NCI-H1105 treated with DMSO at 0.1 percent for 48 hours (cell line): ENCODE results near the gene SPIRE1.
A peak's percentile ranks its signal among the peaks of the same experiment; 100 is the strongest.

Experiments
- DNase-seq: peaks from one replicate; lab custom pipeline; 2025; lab: John Stamatoyannopoulos, UW

Gene SPIRE1

GRCh38 chr18:12657684-12658425 is at the start of gene SPIRE1:
TSS of gene SPIRE1 (minus strand) at chr18:12658107. CDS start at chr18:12657866, 241 bp downstream.
- peak; percentile 76 for DNase-seq

DNA sequence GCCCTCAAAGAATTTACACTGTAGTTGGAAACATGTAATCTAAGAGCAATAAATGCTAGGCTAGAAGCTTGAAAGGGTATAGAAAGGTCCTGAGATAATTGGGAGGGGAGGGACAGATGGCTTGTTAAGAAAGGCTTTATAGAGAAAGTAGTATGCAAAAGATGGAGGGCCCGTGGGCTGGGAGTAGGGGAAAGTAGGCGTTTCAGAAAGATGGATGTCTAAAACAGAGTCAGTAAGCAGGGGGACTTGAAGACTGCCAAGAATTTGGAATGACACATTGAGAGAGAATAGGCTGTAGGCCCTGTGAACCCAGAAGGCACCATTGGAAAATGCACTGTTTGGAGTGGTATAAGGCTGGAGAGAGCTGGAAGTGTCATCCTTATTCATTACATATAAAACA is 45.8 kb upstream of the SPIRE1 start:
- peak; percentile 35 for DNase-seq

DNA sequence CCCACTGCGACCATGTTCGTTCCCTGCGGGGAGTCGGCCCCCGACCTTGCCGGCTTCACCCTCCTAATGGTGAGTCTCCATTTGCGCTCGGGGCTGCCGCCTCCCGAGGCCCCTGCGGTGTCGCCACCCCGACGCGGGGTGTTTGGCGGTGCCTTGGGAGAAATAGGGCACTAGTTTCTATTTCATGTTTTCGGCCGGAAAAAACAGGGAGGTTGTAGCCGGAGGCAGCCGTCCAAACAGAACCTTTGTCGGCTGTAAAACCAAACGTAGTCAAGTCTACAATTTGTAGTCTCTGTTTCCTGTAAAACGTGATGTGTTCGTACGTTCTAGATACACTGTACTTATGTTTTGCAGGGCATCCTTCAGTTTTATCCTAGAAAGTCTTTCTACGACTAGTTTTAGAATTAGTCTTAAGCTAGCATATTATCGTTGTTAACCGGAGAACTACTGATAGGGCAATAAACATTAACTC is 45.2 kb upstream of the SPIRE1 start:
- peak; percentile 38 for DNase-seq

DNA sequence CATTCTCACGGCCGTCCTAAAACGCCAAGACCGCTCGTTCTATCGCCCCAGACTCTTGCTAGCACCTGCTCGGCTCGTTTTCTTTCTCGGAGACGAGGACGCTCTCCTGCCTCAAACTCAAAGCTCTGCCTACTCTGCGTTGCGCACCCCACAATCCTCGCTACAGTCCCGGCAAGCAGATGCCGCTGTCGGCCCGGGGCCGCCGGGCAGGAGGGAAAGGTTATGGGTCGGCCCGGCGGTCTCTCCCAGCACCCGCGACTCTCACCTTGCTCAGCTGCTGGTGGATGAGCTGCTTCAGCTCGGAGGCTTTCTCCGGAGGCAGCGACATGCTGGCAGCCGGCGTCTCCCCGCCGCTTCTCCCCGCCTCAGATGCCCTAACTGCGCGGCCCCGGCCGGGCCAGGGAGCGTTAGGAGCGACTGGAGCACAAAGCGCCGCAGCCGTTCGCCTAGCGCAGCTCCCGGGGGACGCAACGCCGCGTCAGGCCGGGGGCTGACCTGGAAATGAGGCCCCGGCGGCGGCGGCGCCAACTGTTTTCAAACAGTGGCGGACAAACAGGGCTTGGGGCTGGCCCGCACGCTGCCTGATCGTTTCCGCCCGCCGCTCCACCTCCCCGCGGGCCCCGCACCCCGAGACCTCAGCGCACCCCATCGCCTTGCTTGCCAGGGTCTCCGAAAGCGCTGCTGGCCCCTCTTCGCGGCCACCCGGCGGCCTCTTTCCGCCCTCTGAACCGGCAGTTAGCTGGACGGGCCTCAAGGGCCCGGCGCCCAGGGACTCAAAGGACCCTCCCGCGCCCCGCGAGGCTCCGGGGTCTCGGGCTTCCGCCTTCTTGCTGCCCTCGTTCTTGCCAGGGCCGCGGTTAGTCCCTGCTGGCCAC is 44.6 kb upstream of the SPIRE1 start, which contains the start of the genes CEP76 and PSMG2:
Gene CEP76 (minus strand): TSS at position 503 of the 875 bp plus-strand sequence. CDS start 175 bp downstream, at position 328.
Gene PSMG2 (plus strand): TSS at position 822 of the 875 bp plus-strand sequence. CDS start 66 bp downstream, outside the sequence.
- peak; percentile 82 for DNase-seq

- DNase-seq: no peak
These were observed 43.3 kb upstream of the SPIRE1 start for GRCh38 chr18:12701161-12701560.

DNA sequence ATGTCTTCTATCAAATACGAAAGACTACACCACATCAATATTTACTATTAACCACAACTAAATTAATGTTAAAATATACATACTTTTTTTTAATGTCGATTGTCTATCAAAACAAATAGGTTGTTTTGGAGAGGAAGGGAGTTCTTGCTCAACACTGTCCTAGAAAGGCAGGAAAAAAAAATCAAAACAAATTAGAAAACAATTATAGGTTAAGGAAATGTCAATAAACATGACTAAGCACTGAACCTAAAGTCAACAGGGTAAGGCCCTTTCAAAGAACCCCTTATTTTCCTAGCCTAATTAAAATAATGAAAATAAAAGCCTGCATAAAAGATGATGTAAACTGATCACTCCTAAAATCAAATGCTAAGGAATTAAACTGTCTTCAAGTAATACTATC is 41.8 kb upstream of the SPIRE1 start:
- DNase-seq: no peak

DNA sequence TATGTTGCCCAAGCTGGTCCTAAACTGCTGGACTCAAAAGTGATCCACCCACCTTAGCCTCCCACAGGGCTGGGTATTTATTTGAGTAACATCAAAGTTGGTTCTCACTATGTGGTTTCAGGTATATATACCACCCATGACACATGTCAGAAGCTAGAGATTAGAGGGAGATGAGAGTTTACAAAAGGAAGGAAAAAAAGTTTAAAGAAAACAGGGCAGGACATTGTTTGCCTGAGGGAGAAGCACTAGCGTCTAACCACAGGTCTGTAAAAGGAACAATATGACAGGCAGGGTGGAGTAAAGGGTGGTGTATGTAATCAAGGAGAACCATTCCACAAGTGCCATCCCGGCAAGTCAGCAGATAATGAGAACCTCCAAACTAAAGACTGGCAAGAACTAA is 36.1 kb upstream of the SPIRE1 start:
- DNase-seq: no peak

DNA sequence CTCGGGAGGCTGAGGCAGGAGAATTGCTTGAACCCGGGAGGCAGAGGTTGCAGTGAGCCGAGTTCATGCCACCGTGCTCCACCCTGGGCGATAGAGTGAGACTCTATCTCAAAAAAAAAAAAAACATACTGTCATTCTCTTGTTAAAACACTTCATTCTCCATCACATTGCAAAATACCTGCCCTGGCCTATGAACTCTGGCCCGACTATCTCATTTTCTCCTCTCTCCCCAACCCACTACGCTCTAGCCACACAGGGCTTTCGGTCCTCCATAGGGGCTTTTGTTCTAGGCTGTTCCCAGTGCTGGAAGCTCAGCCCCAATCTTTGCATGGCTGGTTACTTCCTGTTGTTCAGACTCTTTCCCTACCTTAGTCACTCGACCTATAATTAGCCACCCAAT is 34.3 kb upstream of the SPIRE1 start:
- DNase-seq: no peak

- no peak for DNase-seq
These were observed 31.4 kb upstream of the SPIRE1 start for GRCh38 chr18:12689256-12689850.

DNA sequence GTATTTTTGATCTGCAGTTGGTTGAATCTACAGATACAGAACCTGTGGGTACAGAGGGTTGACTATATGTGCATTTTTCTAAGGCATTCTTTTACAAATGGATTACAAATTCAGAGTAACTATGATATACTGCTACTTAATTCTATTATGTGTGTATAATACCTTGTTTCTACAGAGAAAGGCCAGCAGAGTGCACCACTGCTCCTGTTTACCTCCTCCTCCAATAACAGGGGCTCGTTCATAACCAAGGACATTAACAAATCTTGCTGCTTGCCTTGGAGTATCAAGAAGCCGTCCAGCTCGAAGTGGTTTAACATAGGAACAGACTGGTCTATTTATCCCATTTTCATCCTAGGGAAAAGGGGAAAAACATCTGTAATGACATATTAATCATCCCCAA is 28.2 kb upstream of the SPIRE1 start:
- peak; percentile 8 for DNase-seq

GRCh38 chr18:12679183-12679786 is 21.4 kb upstream of the SPIRE1 start:
- DNase-seq: no peak

- no peak for DNase-seq
These were observed 10.1 kb upstream of the SPIRE1 start for GRCh38 chr18:12668041-12668440.

GRCh38 chr18:12659904-12660605 is 2.1 kb upstream of the SPIRE1 start:
- peak; percentile 69 for DNase-seq

DNA sequence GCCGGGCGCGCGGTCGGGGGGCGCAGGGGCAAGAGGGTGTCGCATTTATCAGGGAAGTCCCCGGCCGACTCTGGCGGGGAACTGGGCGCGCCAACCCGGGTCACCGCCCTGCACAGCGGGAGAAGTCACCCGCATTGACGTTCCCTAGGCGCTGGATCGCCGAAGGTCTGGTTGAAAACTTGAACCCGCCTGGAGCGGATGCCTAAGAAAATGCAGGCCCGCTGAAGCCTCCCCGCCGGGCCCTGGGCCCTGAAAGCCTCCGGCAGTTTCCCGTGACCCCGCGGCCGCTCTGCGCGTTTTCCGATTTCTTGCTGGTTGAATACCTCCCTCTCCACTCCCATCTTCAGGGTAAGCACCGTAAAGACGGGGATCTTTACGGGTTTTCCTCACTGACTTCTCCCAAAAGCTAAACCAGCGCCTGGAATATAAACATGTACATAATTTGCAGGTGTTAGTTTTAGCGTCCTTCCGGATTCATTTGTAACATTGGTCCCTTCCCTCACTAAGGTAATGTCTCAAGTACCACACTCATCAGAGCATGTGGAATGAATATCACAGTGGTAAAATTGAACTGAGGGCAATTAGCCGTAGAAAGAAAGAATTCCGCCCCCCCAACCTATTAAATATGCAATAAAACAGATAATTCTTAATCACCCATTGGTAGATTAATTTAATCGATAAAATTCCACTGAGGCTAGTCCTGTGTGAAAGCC is 675 bp upstream of the SPIRE1 start:
- DNase-seq: peak; percentile 59

- peak; percentile 9 for DNase-seq
These were observed 796 bp downstream of the SPIRE1 start for GRCh38 chr18:12656938-12657683.

DNA sequence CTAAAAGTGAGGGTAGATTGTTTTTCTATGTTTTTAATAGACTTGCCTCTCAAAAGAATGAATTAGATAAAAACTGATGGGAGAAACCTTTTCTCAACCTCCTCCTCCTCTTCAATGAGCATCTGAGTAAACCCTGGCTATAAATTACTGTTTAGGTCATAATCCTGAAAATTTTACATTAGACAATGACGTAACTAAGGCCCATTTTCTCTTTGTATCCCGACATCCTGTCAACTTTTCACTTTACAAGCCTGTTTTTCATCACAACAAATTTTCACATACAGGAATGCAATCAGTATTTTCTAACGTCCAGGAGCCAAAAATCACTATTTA is 1.3 kb downstream of the SPIRE1 start:
- peak; percentile 19 for DNase-seq

DNA sequence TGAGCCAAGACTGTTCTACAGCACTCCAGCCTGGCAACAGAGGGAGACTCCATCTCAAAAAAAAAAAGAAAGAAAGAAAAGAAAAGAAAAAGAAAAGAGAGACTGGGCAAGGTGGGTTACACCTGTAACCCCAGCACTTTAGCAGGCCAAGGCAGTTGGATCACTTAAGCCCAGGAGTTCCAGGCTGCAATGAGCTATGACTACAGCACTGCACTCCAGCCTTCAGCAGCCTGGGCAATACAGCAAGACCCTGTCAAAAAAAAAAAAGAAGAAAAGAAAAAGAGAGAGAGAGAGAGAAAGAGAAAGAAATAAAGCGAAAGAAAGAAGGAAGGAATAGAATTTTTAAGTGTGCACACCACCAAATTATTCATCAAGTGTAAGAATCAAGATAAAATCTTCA is 2.9 kb downstream of the SPIRE1 start:
- no peak for DNase-seq

DNA sequence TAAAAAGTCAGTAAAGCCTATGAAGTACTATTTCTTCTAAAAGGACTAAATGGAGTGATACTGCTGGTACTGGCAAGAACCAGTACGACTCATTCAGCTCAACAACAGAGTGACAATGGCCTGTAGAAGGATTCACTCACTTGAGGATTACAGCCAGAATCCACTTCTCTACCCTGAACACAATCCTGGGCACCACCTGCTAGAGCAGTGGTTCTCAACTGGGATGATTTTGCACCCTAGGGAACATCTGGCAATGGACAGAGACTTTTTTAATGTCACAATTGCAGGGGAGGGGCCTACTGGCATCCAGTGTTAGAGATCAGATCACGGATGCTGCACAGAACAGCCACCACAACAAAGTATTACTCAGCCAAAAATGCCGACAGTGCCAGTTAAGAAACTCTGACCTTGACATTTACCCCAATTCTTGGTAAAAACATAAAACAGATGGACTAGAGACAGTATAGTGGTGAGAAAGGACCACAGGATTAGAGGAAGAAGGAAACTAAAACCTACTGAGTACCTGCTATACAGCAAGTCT is 5.0 kb downstream of the SPIRE1 start:
- no peak for DNase-seq

- no peak for DNase-seq
These were observed 6.3 kb downstream of the SPIRE1 start for GRCh38 chr18:12651651-12652050.

GRCh38 chr18:12647773-12648172 is 10.1 kb downstream of the SPIRE1 start:
- DNase-seq: no peak
